Naive thymus-derived CD4-positive, alpha-beta T cell (primary cell): ENCODE measurements around the gene TBC1D9B. TPM values are rescaled to one million over a fixed set of nuclear protein-coding genes. Genes with fewer than 3 reads are reported as not detected.

Experiments used
- ATAC-seq: fragments of 150-1000 bp; cut with Tn5 transposase; 2 replicates; pipeline ENCODE4 v1.10.0; 2021; ENCODE audit warnings: mild to moderate bottlenecking, moderate library complexity
- CTCF ChIA-PET: fragments of 350-600 bp; sonication (Branson Sonifier 250); formaldehyde crosslinking; loops from one replicate; lab custom pipeline; 2021; ENCODE audit warnings: antibody characterized with exemption; lab: Charles Lee
- POLR2A ChIA-PET: fragments of 350-600 bp; sonication (Branson Sonifier 250); formaldehyde crosslinking; loops from one replicate; lab custom pipeline; 2021; ENCODE audit warnings: antibody characterized with exemption, inconsistent platforms; lab: Charles Lee
- DNase-seq, 9 donors: peaks; one replicate each; pipeline versions ENCODE4 v3.0.0 to v3.0.0-alpha.2; 2020 to 2022; ENCODE audit warnings: mixed read lengths in 1 of 9
- H3K27ac ChIP-seq: one replicate; pipeline ENCODE4 v1.7.0; 2013; ENCODE audit warnings: mild to moderate bottlenecking, low read depth, low read length, moderate library complexity
- H3K27me3 ChIP-seq, 2 donors: one replicate each; pipeline ENCODE4 v1.7.0; 2013; ENCODE audit warnings: low read length in 2 of 2, mild to moderate bottlenecking in 2 of 2, moderate library complexity in 2 of 2; ENCODE audit not compliant: control insufficient read depth in 2 of 2, insufficient read depth in 2 of 2
- H3K36me3 ChIP-seq, 3 experiments: 1 replicate in 2 of 3; 2 replicates in 1 of 3; pipeline ENCODE4 v1.7.0; 2013; ENCODE audit warnings: low read length in 3 of 3, mild to moderate bottlenecking in 3 of 3, moderate library complexity in 1 of 3; ENCODE audit not compliant: insufficient read depth in 3 of 3, control insufficient read depth in 2 of 3
- H3K4me1 ChIP-seq, 2 donors: one replicate each; pipeline ENCODE4 v1.7.0; 2013; ENCODE audit warnings: low read length in 2 of 2, mild to moderate bottlenecking in 2 of 2, moderate library complexity in 1 of 2; ENCODE audit not compliant: control insufficient read depth in 2 of 2, insufficient read depth in 2 of 2
- H3K4me3 ChIP-seq: 2 replicates; pipeline ENCODE4 v1.7.0; 2013; ENCODE audit warnings: mild to moderate bottlenecking, low read length
- H3K9me3 ChIP-seq, 3 experiments: 1 replicate in 2 of 3; 2 replicates in 1 of 3; pipeline ENCODE4 v1.7.0; 2013; ENCODE audit warnings: low read length in 3 of 3; ENCODE audit not compliant: control insufficient read depth in 2 of 3
- H3K27ac Mint-ChIP-seq, 9 donors: one replicate each; pipeline ENCODE4 v1.8.0; 2020 to 2022; ENCODE audit warnings: mixed read lengths in 9 of 9, mild to moderate bottlenecking in 8 of 9, moderate library complexity in 5 of 9, inconsistent platforms in 2 of 9
- H3K27me3 Mint-ChIP-seq, 5 donors: one replicate each; pipeline ENCODE4 v1.8.0; 2021 to 2022; ENCODE audit warnings: mixed read lengths in 5 of 5, mild to moderate bottlenecking in 1 of 5
- H3K36me3 Mint-ChIP-seq, 5 donors: one replicate each; pipeline ENCODE4 v1.8.0; 2020 to 2022; ENCODE audit warnings: mixed read lengths in 5 of 5, mild to moderate bottlenecking in 3 of 5, inconsistent platforms in 1 of 5
- H3K4me1 Mint-ChIP-seq, 7 donors: one replicate each; pipeline ENCODE4 v1.8.0; 2020 to 2022; ENCODE audit warnings: mixed read lengths in 7 of 7, mild to moderate bottlenecking in 3 of 7, inconsistent platforms in 1 of 7
- H3K4me3 Mint-ChIP-seq, 10 donors: one replicate each; pipeline ENCODE4 v1.8.0; 2020 to 2022; ENCODE audit warnings: mild to moderate bottlenecking in 10 of 10, mixed read lengths in 10 of 10, moderate library complexity in 6 of 10, inconsistent platforms in 2 of 10
- H3K9me3 Mint-ChIP-seq, 11 donors: one replicate each; pipeline ENCODE4 v1.8.0; 2020 to 2022; ENCODE audit warnings: mixed read lengths in 11 of 11, mild to moderate bottlenecking in 4 of 11, inconsistent platforms in 1 of 11, moderate library complexity in 1 of 11
- intact Hi-C, 2 donors: fragments of 100-400 bp; cut with micrococcal nuclease; formaldehyde crosslinking; loops; one replicate each; pipeline ENCODE4 v1.15.1; 2023
- polyA plus RNA-seq, 2 donors: library from polyadenylated mRNA; unstranded; fragments of 300-500 nt; fragmentation: Illumina TruSeq; gene quantifications; one replicate each; pipeline ENCODE4 v1.2.3, GENCODE V29; 2021
- total RNA-seq, 6 experiments: library from RNA in 5 of 6; stranded (reverse) in 5 of 6; gene quantifications; 1 replicate in 5 of 6; 2 replicates in 1 of 6; pipeline ENCODE4 v1.2.3 and lab custom pipeline; 2021 to 2026

The TBC1D9B gene
- total and polyA plus RNA-seq, 7 experiments from 2014 or later = 19.3 to 117 (median 79.6) TPM

DNA sequence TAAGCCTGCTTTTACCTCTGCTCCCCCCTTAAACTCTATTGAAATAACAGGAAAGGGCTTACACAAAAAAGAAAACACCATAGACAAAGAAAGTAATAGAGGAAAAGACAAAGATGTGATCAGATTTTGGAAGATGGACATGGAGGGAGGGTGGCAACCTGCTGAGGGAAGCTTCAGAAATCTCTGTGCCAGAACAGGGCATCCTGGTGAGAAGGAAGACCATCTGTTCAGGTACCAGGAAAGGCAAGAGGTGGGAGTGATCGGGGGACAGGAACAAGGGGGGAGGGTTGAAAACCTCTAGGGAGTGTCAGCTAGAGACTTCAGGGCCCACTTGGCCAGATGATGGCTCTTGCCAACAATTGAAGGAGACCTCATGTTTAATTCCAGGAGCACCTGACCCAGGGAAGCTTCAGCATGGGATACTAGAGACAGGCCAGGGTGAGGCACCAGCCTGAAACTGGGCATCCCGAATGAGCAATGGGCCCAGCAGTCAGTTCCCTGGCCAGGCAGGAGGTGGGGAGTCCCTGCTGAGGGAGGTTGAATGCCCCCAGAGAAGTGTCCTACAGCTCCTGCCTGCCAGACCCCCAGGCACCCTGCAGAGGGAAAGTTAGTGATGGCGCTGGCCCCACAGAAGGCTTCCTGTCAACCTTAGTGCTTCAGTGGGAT is 78.8 kb downstream of the TBC1D9B start:
- no peak for ATAC-seq
- DNase-seq = no peak
- intact Hi-C loops = loop anchor here in 1 of 2 donors (10.0 kb wide), 1 partner anchor 274 kb away; the partner anchor contains the start of gene RUFY1
- Histone ChIP-seq H3K36me3 (peaks cover 30 to 93% (median 32%) of the 10 kb centered on the region in 3 experiments), H3K27me3 (no peaks in the 10 kb centered on the region), H3K9me3 (no peaks in the 10 kb centered on the region), H3K4me1 (no peaks in the 10 kb centered on the region), H3K27ac (peak overlapping the region; percentile 37), H3K4me3 (no peak overlapping the region)
- Mint-ChIP-seq H3K36me3 (peaks cover 15 to 62% (median 33%) of the 10 kb centered on the region in 5 donors), H3K27ac (peak overlapping the region in 8 of 9 donors; percentile 20 to 83 (median 71)), H3K4me3 (no peak overlapping the region), H3K9me3 (peaks cover 0 to 2% (median 0%) of the 10 kb centered on the region in 11 donors), H3K27me3 (no peaks in the 10 kb centered on the region), H3K4me1 (peaks cover 13 to 32% (median 21%) of the 10 kb centered on the region in 7 donors)
- CTCF ChIA-PET = no interaction called here
- POLR2A ChIA-PET = interaction anchor here (0.9 to 3.8 kb wide), 3 partner anchors 8 to 34 kb away, joined by 3 to 17 read pairs (median 6); partner anchors contain the start of gene SQSTM1

DNA sequence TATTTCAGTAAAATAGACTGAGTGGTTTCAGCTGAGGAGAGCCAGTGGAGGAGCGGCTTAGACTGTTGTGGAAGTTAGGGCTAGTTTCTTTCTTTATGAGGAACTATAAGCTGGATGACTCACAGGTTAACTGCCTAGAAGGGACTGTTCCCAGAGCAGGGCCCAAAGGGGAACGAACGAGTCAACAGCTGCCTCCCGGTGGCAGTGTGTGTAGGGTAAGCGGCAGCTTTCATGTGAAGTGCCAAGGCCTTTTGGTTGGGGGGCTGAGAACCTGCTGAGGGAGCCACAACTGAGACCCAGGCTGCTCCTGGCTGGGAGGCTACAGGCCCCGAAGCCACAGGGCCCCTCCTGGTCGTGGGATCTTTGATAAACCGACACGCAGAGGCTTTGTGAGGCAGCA is 80.0 kb downstream of the TBC1D9B start:
- no peak for DNase-seq
- intact Hi-C loops = loop anchor here in 1 of 2 donors (10.0 kb wide), 1 partner anchor 273 kb away; the partner anchor contains the start of gene RUFY1
- H3K27me3 Mint-ChIP-seq = no peaks in the 10 kb centered on the region
- Histone ChIP-seq H3K9me3 (no peaks in the 10 kb centered on the region), H3K36me3 (peaks cover 21 to 87% (median 23%) of the 10 kb centered on the region in 3 experiments), H3K4me3 (no peak overlapping the region), H3K27ac (no peak overlapping the region), H3K27me3 (no peaks in the 10 kb centered on the region), H3K4me1 (peaks cover 4 to 7% of the 10 kb centered on the region in 2 donors)
- H3K4me3 Mint-ChIP-seq = no peak overlapping the region
- peak overlapping the region in 7 of 9 donors; percentile 38 to 82 (median 67) for H3K27ac Mint-ChIP-seq
- ChIA-PET CTCF (interaction anchor here (1.1 kb wide), 1 partner anchor 26 kb away, joined by 5 read pairs; no protein-coding TSS in a partner anchor), POLR2A (interaction anchor here (0.6 to 1.6 kb wide), 2 partner anchors 9 to 150 kb away, joined by 3 to 6 read pairs; no protein-coding TSS in a partner anchor)
- peak; percentile 79 for ATAC-seq
- peaks cover 11 to 41% (median 26%) of the 10 kb centered on the region in 7 donors for H3K4me1 Mint-ChIP-seq
- peaks cover 0 to 2% (median 0%) of the 10 kb centered on the region in 11 donors for H3K9me3 Mint-ChIP-seq
- peaks cover 7 to 50% (median 25%) of the 10 kb centered on the region in 5 donors for H3K36me3 Mint-ChIP-seq

DNA sequence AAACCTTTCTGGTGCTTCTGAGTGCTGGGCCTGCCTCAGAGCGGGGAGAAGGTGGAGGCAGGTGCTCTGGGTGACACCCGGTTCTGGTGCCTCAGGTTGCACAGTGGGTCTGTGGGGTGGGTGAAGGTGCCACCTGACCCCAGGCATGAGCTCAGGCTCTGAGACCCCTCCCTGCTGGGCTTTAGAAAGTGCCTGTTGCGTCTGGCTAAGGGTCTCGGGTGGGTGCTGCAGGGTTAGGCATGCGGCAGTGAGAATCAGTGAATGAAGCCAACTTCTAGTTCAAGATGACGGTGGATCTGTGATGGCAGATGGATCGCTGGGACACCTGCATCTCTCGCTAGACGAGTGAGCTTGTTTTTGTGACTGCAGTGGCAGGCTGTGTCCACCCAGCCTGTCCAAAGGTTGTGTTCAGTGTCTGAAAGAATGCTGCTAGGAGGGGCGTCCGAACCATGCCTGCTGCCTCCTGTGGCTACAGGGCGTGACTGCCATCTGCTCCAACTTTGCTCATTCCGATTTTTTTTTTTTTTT is 82.0 kb downstream of the TBC1D9B start:
- H3K4me1 Mint-ChIP-seq = peaks cover 20 to 52% (median 35%) of the 10 kb centered on the region in 7 donors
- ATAC-seq = no peak
- ChIA-PET CTCF (no interaction called here), POLR2A (interaction anchor here (0.7 to 1.0 kb wide), 3 partner anchors 21 to 1702 kb away, joined by 3 read pairs; partner anchors contain the start of gene HNRNPH1)
- peaks cover 3 to 35% (median 18%) of the 10 kb centered on the region in 5 donors for H3K36me3 Mint-ChIP-seq
- Histone ChIP-seq H3K27me3 (no peaks in the 10 kb centered on the region), H3K36me3 (peaks cover 13 to 76% (median 20%) of the 10 kb centered on the region in 3 experiments), H3K4me1 (peaks cover 13 to 17% of the 10 kb centered on the region in 2 donors), H3K9me3 (no peaks in the 10 kb centered on the region), H3K27ac (no peak overlapping the region), H3K4me3 (no peak overlapping the region)
- H3K4me3 Mint-ChIP-seq = no peak overlapping the region
- intact Hi-C loops = loop anchor here in 1 of 2 donors (10.0 kb wide), 1 partner anchor 271 kb away; the partner anchor contains the start of gene RUFY1
- no peaks in the 10 kb centered on the region for H3K27me3 Mint-ChIP-seq
- DNase-seq = no peak
- peak overlapping the region in 2 of 9 donors; percentile 38 to 64 for H3K27ac Mint-ChIP-seq
- peaks cover 0 to 3% (median 0%) of the 10 kb centered on the region in 11 donors for H3K9me3 Mint-ChIP-seq

DNA sequence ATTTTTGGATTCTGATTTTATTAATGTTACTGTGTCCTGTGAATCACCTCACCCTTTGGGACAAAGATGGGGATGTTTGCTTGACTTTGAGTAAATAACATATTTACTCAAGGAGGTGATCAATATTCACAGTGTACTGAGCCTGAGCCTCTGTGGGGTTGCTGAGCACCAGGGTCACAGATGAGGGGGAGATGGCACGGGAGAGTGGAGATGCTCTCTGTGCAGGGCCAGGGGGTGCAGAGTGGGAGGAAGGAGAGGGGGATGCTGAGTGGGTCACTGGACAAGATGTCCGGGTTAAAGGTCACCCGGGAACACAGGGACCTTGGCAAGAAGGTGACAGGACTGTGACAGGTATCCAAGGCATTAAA is 83.0 kb downstream of the TBC1D9B start:
- H3K36me3 ChIP-seq = peaks cover 10 to 66% (median 20%) of the 10 kb centered on the region in 3 experiments
- H3K36me3 Mint-ChIP-seq = peaks cover 3 to 30% (median 14%) of the 10 kb centered on the region in 5 donors
- H3K4me3 ChIP-seq = no peak overlapping the region
- H3K4me1 Mint-ChIP-seq = peaks cover 26 to 58% (median 43%) of the 10 kb centered on the region in 7 donors
- H3K27ac Mint-ChIP-seq = peak overlapping the region in 4 of 9 donors; percentile 7 to 26 (median 12)
- ATAC-seq = no peak
- no peak overlapping the region for H3K4me3 Mint-ChIP-seq
- peaks cover 0 to 3% (median 0%) of the 10 kb centered on the region in 11 donors for H3K9me3 Mint-ChIP-seq
- ChIA-PET CTCF (no interaction called here), POLR2A (interaction anchor here (0.5 kb wide), 1 partner anchor 99 kb away, joined by 4 read pairs; no protein-coding TSS in a partner anchor)
- no peaks in the 10 kb centered on the region for H3K27me3 ChIP-seq
- H3K4me1 ChIP-seq = peaks cover 21 to 25% of the 10 kb centered on the region in 2 donors
- H3K27ac ChIP-seq = no peak overlapping the region
- DNase-seq = no peak
- no peaks in the 10 kb centered on the region for H3K9me3 ChIP-seq
- no peaks in the 10 kb centered on the region for H3K27me3 Mint-ChIP-seq
- intact Hi-C loops = loop anchor here (5.0 to 10.0 kb wide), 3 partner anchors 83 to 270 kb away; partner anchors contain the start of genes RUFY1 (in 1 of the 2) and TBC1D9B (in 1 of the 2)

DNA sequence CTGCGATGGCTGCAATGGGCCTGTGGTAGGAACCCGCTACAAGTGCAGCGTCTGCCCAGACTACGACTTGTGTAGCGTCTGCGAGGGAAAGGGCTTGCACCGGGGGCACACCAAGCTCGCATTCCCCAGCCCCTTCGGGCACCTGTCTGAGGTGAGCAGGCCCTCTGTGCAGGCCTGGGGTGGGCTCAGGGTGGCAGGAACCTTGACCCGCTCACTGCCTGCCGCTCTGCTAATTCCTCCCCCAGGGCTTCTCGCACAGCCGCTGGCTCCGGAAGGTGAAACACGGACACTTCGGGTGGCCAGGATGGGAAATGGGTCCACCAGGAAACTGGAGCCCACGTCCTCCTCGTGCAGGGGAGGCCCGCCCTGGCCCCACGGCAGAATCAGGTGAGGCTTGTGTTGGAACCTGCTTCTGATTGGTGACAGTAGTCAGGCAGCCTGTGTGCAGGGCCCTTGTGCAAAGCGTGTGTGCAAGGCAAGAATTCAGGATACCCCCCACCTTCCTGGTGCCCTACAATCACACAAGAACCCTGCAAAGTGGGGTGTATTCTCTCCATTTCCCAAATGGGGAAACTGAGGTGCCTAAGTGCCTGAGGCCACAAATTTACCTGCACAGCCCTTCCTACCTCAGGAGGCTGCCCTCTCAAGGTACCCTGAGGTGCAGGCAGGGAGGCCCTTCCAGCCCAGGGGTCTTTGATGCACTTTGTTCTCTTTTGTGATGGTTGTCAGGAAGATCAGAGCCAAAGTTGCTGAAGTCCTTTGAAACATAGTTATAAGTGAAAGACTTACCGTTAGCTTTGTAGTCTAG is 83.6 kb downstream of the TBC1D9B start:
- H3K27me3 Mint-ChIP-seq = no peaks in the 10 kb centered on the region
- no peaks in the 10 kb centered on the region for H3K27me3 ChIP-seq
- ChIA-PET CTCF (no interaction called here), POLR2A (interaction anchor here (0.5 to 10.0 kb wide), 4 partner anchors 8 to 99 kb away, joined by 3 to 136 read pairs (median 4); partner anchors contain the start of gene MGAT4B)
- peak overlapping the region in 1 of 10 donors; percentile 96 for H3K4me3 Mint-ChIP-seq
- peaks cover 3 to 27% (median 9%) of the 10 kb centered on the region in 5 donors for H3K36me3 Mint-ChIP-seq
- no peak overlapping the region for H3K4me3 ChIP-seq
- ATAC-seq = no peak
- H3K4me1 Mint-ChIP-seq = peaks cover 24 to 58% (median 46%) of the 10 kb centered on the region in 7 donors
- DNase-seq = no peak
- H3K4me1 ChIP-seq = peaks cover 27 to 31% of the 10 kb centered on the region in 2 donors
- H3K9me3 Mint-ChIP-seq = peaks cover 0 to 3% (median 0%) of the 10 kb centered on the region in 11 donors
- intact Hi-C loops = loop anchor here (5.0 to 10.0 kb wide), 3 partner anchors 83 to 269 kb away; partner anchors contain the start of genes RUFY1 (in 1 of the 2) and TBC1D9B (in 1 of the 2)
- H3K36me3 ChIP-seq = peaks cover 8 to 62% (median 20%) of the 10 kb centered on the region in 3 experiments
- no peak overlapping the region for H3K27ac ChIP-seq
- no peaks in the 10 kb centered on the region for H3K9me3 ChIP-seq
- H3K27ac Mint-ChIP-seq = peak overlapping the region in 4 of 9 donors; percentile 7 to 26 (median 12)
